ENCODE results near the gene ZNF487. TPM values are rescaled to one million over a fixed set of nuclear protein-coding genes. Genes with fewer than 3 reads are reported as not detected.

ZNF487 gene
- total and polyA plus RNA-seq, 2 of the 13 experiments (the other 11 are each of a cell fraction or from before 2014, with no cell fraction given), result 7.4 to 8.8 TPM

DNA sequence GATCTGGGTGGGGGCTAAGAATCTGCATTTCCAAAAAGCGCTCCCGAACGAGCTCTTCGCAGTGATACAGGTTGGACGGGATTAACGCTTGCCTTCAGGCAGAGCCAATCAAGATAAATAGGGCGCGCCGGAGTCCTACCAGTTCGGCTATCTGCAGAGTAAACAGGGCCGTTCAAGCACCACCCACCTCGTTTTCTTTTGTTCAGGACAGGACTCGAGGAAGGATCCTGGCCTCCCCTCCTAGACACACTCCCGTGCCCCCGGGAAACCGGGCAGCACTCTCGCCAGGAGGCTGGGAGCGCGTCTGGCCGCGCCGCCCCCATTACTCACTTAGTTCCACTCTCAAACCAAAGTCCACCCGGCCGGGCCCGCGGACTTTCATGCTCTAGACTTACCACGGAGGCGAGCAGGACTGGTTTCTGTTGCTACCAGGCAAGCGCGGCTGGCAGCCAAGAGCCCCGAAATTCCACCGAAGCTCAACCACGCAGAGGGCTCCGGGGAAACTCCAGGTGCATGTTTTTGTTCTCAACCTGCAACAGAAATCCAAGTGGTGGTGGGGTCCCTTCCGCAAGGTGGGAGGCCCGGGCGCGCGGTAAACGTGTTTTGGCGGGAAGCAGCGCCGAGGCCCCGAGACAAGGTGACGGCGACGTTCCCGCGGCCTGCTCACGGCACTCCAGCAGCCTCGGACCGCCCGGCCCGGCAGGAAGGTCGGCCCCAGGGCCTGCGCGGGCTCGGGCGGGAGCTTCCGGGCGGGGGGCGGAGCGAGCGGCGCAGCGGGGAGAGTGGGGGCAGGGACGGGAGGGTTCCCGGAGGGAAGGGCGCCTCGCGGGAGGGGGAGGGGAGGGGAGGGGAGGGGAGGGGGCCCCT, 40.6 kb upstream of the ZNF487 start (continued):
- TF ChIP-seq, protein P1, sequence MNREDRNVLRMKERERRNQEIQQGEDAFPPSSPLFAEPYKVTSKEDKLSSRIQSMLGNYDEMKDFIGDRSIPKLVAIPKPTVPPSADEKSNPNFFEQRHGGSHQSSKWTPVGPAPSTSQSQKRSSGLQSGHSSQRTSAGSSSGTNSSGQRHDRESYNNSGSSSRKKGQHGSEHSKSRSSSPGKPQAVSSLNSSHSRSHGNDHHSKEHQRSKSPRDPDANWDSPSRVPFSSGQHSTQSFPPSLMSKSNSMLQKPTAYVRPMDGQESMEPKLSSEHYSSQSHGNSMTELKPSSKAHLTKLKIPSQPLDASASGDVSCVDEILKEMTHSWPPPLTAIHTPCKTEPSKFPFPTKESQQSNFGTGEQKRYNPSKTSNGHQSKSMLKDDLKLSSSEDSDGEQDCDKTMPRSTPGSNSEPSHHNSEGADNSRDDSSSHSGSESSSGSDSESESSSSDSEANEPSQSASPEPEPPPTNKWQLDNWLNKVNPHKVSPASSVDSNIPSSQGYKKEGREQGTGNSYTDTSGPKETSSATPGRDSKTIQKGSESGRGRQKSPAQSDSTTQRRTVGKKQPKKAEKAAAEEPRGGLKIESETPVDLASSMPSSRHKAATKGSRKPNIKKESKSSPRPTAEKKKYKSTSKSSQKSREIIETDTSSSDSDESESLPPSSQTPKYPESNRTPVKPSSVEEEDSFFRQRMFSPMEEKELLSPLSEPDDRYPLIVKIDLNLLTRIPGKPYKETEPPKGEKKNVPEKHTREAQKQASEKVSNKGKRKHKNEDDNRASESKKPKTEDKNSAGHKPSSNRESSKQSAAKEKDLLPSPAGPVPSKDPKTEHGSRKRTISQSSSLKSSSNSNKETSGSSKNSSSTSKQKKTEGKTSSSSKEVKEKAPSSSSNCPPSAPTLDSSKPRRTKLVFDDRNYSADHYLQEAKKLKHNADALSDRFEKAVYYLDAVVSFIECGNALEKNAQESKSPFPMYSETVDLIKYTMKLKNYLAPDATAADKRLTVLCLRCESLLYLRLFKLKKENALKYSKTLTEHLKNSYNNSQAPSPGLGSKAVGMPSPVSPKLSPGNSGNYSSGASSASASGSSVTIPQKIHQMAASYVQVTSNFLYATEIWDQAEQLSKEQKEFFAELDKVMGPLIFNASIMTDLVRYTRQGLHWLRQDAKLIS (CRISPR knock-in tag; IDR thresholded peaks at IDR 0.05), result peak; percentile 77; the same call in 1 of the 2 replicates
- TF ChIP-seq, protein P2, sequence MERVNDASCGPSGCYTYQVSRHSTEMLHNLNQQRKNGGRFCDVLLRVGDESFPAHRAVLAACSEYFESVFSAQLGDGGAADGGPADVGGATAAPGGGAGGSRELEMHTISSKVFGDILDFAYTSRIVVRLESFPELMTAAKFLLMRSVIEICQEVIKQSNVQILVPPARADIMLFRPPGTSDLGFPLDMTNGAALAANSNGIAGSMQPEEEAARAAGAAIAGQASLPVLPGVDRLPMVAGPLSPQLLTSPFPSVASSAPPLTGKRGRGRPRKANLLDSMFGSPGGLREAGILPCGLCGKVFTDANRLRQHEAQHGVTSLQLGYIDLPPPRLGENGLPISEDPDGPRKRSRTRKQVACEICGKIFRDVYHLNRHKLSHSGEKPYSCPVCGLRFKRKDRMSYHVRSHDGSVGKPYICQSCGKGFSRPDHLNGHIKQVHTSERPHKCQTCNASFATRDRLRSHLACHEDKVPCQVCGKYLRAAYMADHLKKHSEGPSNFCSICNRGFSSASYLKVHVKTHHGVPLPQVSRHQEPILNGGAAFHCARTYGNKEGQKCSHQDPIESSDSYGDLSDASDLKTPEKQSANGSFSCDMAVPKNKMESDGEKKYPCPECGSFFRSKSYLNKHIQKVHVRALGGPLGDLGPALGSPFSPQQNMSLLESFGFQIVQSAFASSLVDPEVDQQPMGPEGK (CRISPR knock-in tag; IDR thresholded peaks at IDR 0.05), result 0 out of 2 replicates have a peak, but pooled peaks have one; percentile 16
- TF ChIP-seq, protein P3, sequence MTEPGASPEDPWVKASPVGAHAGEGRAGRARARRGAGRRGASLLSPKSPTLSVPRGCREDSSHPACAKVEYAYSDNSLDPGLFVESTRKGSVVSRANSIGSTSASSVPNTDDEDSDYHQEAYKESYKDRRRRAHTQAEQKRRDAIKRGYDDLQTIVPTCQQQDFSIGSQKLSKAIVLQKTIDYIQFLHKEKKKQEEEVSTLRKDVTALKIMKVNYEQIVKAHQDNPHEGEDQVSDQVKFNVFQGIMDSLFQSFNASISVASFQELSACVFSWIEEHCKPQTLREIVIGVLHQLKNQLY (CRISPR knock-in tag; IDR thresholded peaks at IDR 0.05), result no peak
- TF ChIP-seq ZBTB38 (CRISPR knock-in tag; IDR thresholded peaks at IDR 0.05), result peak; percentile 25; the same call in 1 of the 2 replicates
- TF ChIP-seq HCFC1 (IDR thresholded peaks at IDR 0.05; ENCODE audit: low read depth, low read length), result no peak
- 0 out of 2 replicates have a peak, but pooled peaks have one; percentile 48 for TF ChIP-seq ZNF567 (CRISPR knock-in tag; IDR thresholded peaks at IDR 0.05; ENCODE audit: borderline replicate concordance)
- no peak for TF ChIP-seq IKZF1 (IDR thresholded peaks at IDR 0.05)
- TF ChIP-seq ZNF761 (CRISPR knock-in tag; conservative IDR thresholded peaks at IDR 0.05), result no peak
- TF ChIP-seq ZSCAN12 (CRISPR knock-in tag; IDR thresholded peaks at IDR 0.05), result peak; percentile 62; the same call in 1 of the 2 replicates
- TF ChIP-seq, protein P4, sequence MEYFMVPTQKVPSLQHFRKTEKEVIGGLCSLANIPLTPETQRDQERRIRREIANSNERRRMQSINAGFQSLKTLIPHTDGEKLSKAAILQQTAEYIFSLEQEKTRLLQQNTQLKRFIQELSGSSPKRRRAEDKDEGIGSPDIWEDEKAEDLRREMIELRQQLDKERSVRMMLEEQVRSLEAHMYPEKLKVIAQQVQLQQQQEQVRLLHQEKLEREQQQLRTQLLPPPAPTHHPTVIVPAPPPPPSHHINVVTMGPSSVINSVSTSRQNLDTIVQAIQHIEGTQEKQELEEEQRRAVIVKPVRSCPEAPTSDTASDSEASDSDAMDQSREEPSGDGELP (IDR thresholded peaks at IDR 0.05; ENCODE audit: borderline replicate concordance, low read depth), result no peak; the same call in 1 of the 2 replicates
- TF ChIP-seq, protein P5, sequence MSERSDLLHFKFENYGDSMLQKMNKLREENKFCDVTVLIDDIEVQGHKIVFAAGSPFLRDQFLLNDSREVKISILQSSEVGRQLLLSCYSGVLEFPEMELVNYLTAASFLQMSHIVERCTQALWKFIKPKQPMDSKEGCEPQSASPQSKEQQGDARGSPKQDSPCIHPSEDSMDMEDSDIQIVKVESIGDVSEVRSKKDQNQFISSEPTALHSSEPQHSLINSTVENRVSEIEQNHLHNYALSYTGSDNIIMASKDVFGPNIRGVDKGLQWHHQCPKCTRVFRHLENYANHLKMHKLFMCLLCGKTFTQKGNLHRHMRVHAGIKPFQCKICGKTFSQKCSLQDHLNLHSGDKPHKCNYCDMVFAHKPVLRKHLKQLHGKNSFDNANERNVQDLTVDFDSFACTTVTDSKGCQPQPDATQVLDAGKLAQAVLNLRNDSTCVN (CRISPR knock-in tag; IDR thresholded peaks at IDR 0.05; ENCODE audit: borderline replicate concordance), result no peak
- no peak for TF ChIP-seq BHLHE40 (IDR thresholded peaks at IDR 0.05; ENCODE audit: low read length)
- TF ChIP-seq, protein P6, sequence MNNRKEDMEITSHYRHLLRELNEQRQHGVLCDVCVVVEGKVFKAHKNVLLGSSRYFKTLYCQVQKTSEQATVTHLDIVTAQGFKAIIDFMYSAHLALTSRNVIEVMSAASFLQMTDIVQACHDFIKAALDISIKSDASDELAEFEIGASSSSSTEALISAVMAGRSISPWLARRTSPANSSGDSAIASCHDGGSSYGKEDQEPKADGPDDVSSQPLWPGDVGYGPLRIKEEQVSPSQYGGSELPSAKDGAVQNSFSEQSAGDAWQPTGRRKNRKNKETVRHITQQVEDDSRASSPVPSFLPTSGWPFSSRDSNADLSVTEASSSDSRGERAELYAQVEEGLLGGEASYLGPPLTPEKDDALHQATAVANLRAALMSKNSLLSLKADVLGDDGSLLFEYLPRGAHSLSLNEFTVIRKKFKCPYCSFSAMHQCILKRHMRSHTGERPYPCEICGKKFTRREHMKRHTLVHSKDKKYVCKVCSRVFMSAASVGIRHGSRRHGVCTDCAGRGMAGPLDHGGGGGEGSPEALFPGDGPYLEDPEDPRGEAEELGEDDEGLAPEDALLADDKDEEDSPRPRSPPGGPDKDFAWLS (CRISPR knock-in tag; IDR thresholded peaks at IDR 0.05; ENCODE audit: borderline replicate concordance), result no peak
- peak; percentile 43; the same call in 1 of the 2 replicates for TF ChIP-seq ZNF670 (CRISPR knock-in tag; IDR thresholded peaks at IDR 0.05; ENCODE audit: borderline replicate concordance)
- TF ChIP-seq ZNF891 (CRISPR knock-in tag; IDR thresholded peaks at IDR 0.05), result no peak
- 0 out of 2 replicates have a peak, but pooled peaks have one; percentile 19 for TF ChIP-seq SP2 (CRISPR knock-in tag; IDR thresholded peaks at IDR 0.05)

Data from HepG2 (cell line).